GM12891 (cell line): ENCODE measurements around the gene GPR15.

Experiments
- DNase-seq: peaks from one replicate; pipeline ENCODE4 v3.0.0; 2011; ENCODE audit warnings: low spot score; ENCODE audit not compliant: insufficient read length
- FAIRE-seq: peaks from 2 replicates; lab custom pipeline; 2011; peaks lifted over from hg19 to GRCh38; lab: Jason Lieb, UNC
- PAX5 ChIP-seq: IDR thresholded peaks from 2 replicates; pipeline ENCODE4 v1.6.1; 2011; ENCODE audit warnings: low read length, moderate library complexity, mild to moderate bottlenecking; ENCODE audit not compliant: insufficient read depth, severe bottlenecking
- POLR2A ChIP-seq: IDR thresholded peaks from 2 replicates; pipeline ENCODE4 v1.6.1; 2011; ENCODE audit warnings: low read depth, low read length, control low read depth
- POLR2AphosphoS5 ChIP-seq: IDR thresholded peaks from 2 replicates; pipeline ENCODE4 v1.6.1; 2011; ENCODE audit warnings: low read depth, low read length, control low read depth
- POU2F2 ChIP-seq: IDR thresholded peaks from 2 replicates; pipeline ENCODE4 v1.6.1; 2011; ENCODE audit warnings: low read depth, mild to moderate bottlenecking, control low read depth, low read length, moderate library complexity
- SPI1 ChIP-seq: IDR thresholded peaks from 2 replicates; pipeline ENCODE4 v1.6.1; 2011; ENCODE audit warnings: low read depth, low read length, control low read depth
- TAF1 ChIP-seq: IDR thresholded peaks from 2 replicates; pipeline ENCODE4 v1.6.1; 2011; ENCODE audit warnings: low read depth, low read length, control low read depth

The GPR15 gene

DNA sequence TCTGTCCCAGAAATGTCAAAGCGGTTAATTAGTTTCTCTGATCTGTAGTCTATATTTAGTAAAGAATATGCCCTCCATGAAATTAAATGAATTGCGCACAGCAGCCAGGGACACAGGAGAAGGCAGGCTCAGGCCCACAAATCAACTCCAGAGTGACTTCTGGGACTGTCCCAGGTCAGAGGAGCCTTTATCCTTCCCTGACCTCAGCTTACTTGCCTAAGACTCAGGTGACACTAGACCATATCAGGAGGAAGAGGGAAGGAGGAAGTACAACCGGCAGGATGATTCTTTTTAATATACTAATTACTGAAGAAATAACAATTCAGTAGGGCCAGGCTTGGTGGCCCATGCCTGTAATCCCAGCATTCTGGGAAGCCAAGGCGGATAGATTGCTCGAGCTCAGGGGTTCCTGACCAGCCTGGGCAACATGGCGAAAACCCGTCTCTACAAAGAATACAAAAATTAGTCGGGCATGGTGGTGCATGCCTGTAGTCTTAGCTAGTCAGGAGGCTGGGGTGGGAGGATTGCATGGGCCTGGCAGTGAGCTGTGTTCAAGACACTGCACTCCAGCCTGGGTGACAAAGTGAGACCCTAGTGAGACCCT lies 1.8 kb upstream of the GPR15 start:
- TF ChIP-seq PAX5 (no peak), POLR2A (peak; percentile 72), TAF1 (no peak), POLR2AphosphoS5 (peak; percentile 70), SPI1 (peak; percentile 6; the same call in 1 of the 2 replicates), POU2F2 (no peak)
- DNase-seq (no peak), FAIRE-seq (peak; percentile 57)

DNA sequence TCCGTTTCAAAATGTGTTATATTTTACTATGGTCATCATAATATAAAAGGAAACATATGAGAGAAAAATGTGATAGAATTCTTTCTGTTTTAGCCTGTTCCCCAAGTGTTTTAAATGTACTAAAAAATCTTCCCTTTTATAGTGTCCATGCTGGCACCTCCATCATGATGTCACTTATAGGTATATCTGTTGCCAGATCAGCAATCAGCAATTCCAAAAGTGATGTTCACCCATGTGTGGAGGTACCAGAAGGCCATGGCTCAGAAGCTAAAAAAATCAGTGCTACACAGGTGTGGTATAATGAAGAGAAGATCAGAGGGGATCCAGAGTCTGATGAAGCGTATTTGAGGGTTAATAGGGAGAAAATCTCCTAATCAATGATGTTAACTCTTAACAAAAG lies 1.1 kb upstream of the GPR15 start:
- no peak for TF ChIP-seq PAX5
- no peak for TF ChIP-seq TAF1
- no peak for TF ChIP-seq SPI1
- TF ChIP-seq POLR2AphosphoS5: peak; percentile 53; the same call in 1 of the 2 replicates
- no peak for TF ChIP-seq POLR2A
- TF ChIP-seq POU2F2: no peak
- peak; percentile 76 for FAIRE-seq
- no peak for DNase-seq

DNA sequence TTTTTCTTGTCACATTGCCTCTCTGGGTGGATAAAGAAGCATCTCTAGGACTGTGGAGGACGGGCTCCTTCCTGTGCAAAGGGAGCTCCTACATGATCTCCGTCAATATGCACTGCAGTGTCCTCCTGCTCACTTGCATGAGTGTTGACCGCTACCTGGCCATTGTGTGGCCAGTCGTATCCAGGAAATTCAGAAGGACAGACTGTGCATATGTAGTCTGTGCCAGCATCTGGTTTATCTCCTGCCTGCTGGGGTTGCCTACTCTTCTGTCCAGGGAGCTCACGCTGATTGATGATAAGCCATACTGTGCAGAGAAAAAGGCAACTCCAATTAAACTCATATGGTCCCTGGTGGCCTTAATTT lies 478 bp downstream of the GPR15 start:
- TF ChIP-seq POU2F2: peak; percentile 62; the same call in 1 of the 2 replicates
- peak; percentile 93 for TF ChIP-seq POLR2A
- TF ChIP-seq PAX5: no peak
- no peak for TF ChIP-seq TAF1
- peak; percentile 91 for TF ChIP-seq POLR2AphosphoS5
- TF ChIP-seq SPI1: no peak
- DNase-seq (no peak), FAIRE-seq (peak; percentile 85)

DNA sequence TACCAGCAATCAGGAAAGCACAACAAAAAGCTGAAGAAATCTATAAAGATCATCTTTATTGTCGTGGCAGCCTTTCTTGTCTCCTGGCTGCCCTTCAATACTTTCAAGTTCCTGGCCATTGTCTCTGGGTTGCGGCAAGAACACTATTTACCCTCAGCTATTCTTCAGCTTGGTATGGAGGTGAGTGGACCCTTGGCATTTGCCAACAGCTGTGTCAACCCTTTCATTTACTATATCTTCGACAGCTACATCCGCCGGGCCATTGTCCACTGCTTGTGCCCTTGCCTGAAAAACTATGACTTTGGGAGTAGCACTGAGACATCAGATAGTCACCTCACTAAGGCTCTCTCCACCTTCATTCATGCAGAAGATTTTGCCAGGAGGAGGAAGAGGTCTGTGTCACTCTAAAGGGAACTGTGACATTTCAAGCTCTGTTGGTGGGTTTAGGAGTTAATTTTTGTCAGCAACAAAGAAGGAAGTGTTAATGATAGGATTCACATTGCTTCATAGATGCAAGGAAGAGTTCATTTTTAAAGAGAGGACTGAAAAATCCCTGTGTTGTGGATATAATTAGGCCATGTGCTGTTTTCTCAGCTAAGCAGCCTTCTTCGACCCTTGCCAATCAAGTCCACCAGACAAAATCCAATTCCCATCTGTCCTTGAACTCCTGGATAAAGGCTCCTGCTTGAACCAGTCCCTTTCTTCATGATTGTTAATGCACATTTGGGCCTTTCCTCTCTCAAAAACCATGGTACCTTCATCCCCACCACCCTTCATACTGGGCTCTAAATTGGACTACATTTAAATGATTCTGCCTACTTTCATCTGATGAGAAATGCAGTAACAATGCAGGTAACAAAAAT lies 1.2 kb downstream of the GPR15 start:
- no peak for TF ChIP-seq PAX5
- peak; percentile 38; the same call in 1 of the 2 replicates for TF ChIP-seq POU2F2
- peak; percentile 91 for TF ChIP-seq POLR2AphosphoS5
- TF ChIP-seq POLR2A: peak; percentile 91
- FAIRE-seq (no peak), DNase-seq (no peak)

DNA sequence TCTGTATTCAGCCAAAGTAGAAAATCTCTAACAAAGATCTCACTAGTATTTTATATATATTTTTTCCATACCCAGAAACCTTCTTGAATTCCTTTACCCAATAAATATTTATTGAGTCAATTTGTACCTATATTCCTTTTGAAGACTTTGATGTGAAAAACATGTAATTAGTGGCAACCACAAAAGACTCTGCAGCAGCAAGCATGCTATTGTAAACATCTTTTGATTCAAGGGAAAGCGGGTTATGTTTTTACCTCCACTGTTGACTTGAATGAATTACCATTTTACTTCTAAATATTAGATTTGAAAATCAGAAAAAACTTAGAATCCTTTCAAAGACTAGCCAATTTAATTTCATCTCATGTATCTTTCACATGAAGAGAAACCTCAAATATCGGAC lies 2.4 kb downstream of the GPR15 start:
- no peak for FAIRE-seq
- no peak for DNase-seq
- TF ChIP-seq POU2F2 (no peak), POLR2A (peak; percentile 53; the same call in 1 of the 2 replicates)

DNA sequence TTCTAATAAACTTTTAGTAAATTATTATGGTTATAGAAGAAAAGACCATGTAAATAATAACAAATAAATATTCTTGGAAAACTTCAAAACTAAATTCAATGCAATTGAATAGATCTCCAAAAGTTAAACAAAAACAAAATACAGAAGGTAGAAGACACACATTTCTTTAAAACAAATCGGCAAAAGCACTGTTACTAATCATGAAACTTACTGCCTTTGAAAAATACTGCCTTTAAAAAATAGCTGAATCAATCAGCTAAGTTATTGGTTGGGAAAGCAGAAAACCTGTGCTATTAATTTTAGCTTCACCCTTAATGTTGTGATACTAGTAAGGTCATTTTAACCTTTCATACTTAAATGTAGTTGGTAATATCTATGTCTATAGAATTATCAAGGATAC lies 3.0 kb downstream of the GPR15 start:
- FAIRE-seq (no peak), DNase-seq (no peak)
- no peak for TF ChIP-seq TAF1
- TF ChIP-seq POLR2AphosphoS5: peak; percentile 39; the same call in 1 of the 2 replicates
- peak; percentile 55; the same call in 1 of the 2 replicates for TF ChIP-seq POLR2A
- TF ChIP-seq POU2F2: no peak
- no peak for TF ChIP-seq SPI1
- no peak for TF ChIP-seq PAX5

DNA sequence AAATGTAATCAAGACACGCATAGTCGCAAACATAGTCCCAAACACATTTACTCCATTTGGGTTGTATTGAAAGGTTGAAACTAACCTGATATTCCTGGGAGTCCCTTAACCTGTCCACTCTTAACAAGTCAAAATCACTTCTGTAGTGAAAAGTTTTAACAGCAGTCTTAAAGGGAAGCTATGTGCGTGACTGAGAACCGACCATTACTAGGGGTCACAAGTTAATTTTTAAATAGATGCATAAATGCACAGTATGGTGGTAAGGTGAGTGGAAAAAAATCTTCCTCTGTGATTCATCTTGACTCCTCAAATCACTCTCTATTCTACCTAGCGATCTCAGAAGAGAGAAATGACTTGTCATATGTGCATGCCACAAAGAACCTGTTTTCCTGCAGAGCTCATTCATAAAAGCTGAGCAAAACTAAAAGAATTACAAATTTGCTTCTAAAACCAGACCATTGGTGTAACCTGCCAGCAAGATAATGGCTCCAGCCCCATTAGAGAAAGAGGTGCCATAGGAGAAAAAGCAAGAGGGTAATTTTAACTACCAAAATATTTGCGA lies 4.8 kb downstream of the GPR15 start:
- DNase-seq: no peak
- FAIRE-seq: peak; percentile 95
- TF ChIP-seq POLR2AphosphoS5: peak; percentile 98
- peak; percentile 99 for TF ChIP-seq POLR2A
- TF ChIP-seq SPI1: 0 out of 2 replicates have a peak, but pooled peaks have one; percentile 9
- no peak for TF ChIP-seq PAX5
- TF ChIP-seq POU2F2: peak; percentile 96
- peak; percentile 82 for TF ChIP-seq TAF1

DNA sequence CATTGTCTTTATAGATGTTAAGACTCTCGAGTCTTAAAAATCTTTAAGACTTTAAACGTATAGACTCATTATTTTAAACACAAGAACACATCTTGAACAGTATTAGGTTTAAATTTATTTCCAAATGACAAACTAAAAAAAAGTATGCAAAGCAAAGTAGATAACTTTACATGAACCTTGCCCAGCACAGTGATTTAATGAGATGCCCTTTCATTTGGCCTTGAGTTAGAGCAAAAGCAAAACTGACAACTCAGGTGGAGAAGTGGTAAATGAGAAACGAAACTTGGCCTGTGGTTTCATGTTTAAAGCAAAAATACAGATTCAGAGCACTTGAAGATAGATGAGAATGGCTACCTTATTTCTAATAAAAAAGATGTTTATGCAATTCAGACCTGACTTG lies 8.6 kb downstream of the GPR15 start:
- TF ChIP-seq POLR2A (peak; percentile 56; the same call in 1 of the 2 replicates), POU2F2 (peak; percentile 42; the same call in 1 of the 2 replicates), POLR2AphosphoS5 (peak; percentile 37; the same call in 1 of the 2 replicates), PAX5 (no peak), TAF1 (no peak), SPI1 (peak; percentile 89)
- FAIRE-seq (peak; percentile 91), DNase-seq (no peak)

DNA sequence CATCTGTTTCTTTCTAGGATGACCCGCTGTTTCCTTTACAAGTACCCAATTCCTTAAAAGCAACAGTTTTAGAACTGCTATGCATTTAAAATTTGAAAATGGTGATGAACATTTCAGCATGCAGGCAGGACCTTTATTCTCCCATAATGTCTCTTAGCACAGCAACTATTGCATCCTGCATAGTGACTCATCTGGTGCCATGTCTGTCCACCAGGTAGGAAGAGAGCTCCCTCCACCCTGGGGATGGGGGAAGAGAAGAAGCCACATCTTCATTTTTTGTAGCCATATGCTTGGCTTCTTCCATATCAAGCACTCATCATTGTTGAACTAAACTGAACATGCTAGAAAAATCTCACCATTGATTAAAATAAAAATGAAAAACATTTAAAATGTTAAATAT lies 9.9 kb downstream of the GPR15 start:
- DNase-seq (no peak), FAIRE-seq (peak; percentile 63)
- TF ChIP-seq POU2F2 (0 out of 2 replicates have a peak, but pooled peaks have one; percentile 17), POLR2AphosphoS5 (peak; percentile 64; the same call in 1 of the 2 replicates), PAX5 (no peak), SPI1 (no peak), TAF1 (no peak), POLR2A (no peak; the same call in 1 of the 2 replicates)
